Lower leg skin (tissue), 4 donors: ENCODE results near the gene GRIP2. TPM values are rescaled to one million over a fixed set of nuclear protein-coding genes. Genes with fewer than 3 reads are reported as not detected.

Experiments used
- DNase-seq, 2 donors: peaks; one replicate each; pipeline ENCODE4 v3.0.0-alpha.2; 2019; ENCODE audit warnings: low spot score in 2 of 2
- H3K4me3 ChIP-seq: fragments of 200-600 bp; sonication (generic); 2 replicates; pipeline ENCODE4 v1.5.1; 2017; ENCODE audit warnings: mild to moderate bottlenecking, low read depth; ENCODE audit not compliant: poor library complexity, severe bottlenecking
- POLR2A ChIP-seq, 2 donors: fragments of 450-650 bp; IDR thresholded peaks; one replicate each; pipeline ENCODE4 v1.6.1; 2016 to 2017; ENCODE audit warnings: antibody characterized with exemption in 2 of 2, mild to moderate bottlenecking in 1 of 2, moderate library complexity in 1 of 2
- WGBS, 2 donors: methylation state at CpG; one replicate each; pipeline ENCODE4 v1.1.5; 2018; 5-methylcytosine and 5-hydroxymethylcytosine counted together
- intact Hi-C: fragments of 100-400 bp; cut with DNase I; formaldehyde crosslinking; loops from one replicate; pipeline ENCODE4 v1.15.0; 2023; ENCODE audit warnings: low total_unique reads
- total RNA-seq, 4 donors: library from RNA; depleted of rRNA; stranded (reverse); fragments of >200 nt; gene quantifications; one replicate each; pipeline ENCODE4 v1.1.0, GENCODE V29; 2016
- TF ChIP-seq, protein P1 (sequence below), 3 donors: fragments of 450-650 bp; IDR thresholded peaks; one replicate each; pipeline ENCODE4 v1.5.1; 2016; ENCODE audit warnings: antibody characterized with exemption in 3 of 3, mild to moderate bottlenecking in 3 of 3, moderate library complexity in 2 of 3

Gene GRIP2
- total RNA-seq, 4 donors from 2014 or later: 0.89 to 5.2 (median 2.3) TPM

- no peak overlapping the region for H3K4me3 ChIP-seq
- intact Hi-C loops: no loop called here
- TF ChIP-seq, protein P1, sequence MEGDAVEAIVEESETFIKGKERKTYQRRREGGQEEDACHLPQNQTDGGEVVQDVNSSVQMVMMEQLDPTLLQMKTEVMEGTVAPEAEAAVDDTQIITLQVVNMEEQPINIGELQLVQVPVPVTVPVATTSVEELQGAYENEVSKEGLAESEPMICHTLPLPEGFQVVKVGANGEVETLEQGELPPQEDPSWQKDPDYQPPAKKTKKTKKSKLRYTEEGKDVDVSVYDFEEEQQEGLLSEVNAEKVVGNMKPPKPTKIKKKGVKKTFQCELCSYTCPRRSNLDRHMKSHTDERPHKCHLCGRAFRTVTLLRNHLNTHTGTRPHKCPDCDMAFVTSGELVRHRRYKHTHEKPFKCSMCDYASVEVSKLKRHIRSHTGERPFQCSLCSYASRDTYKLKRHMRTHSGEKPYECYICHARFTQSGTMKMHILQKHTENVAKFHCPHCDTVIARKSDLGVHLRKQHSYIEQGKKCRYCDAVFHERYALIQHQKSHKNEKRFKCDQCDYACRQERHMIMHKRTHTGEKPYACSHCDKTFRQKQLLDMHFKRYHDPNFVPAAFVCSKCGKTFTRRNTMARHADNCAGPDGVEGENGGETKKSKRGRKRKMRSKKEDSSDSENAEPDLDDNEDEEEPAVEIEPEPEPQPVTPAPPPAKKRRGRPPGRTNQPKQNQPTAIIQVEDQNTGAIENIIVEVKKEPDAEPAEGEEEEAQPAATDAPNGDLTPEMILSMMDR (IDR thresholded peaks at IDR 0.05): no peak
- no peak for TF ChIP-seq POLR2A (IDR thresholded peaks at IDR 0.05)
- DNase-seq: no peak
- 94 to 95% methylated on average over 11 of the region's 12 CpGs for WGBS, 2 donors
Measured at GRCh38 chr3:14503033-14503705, 37.0 kb downstream of the GRIP2 start.

DNA sequence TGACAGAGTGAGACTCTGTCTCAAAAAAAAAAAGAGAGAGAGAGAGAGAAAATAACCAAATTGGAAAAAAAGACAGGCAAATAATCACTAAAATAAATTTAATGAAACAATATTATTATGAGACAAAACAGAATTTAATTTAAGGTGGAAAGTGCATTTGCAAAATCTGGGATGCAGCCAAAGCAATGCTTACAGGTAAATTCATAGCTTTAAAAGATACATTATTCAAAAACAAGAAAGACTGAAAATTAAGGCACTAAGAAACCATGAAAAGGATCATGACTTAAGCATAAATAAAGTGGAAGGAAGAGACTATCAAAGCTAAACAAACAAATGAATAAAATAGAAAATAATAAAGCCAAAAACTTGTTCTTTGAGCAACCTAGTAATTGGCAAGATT, 37.7 kb downstream of the GRIP2 start:
- intact Hi-C loops: no loop called here
- no peak for DNase-seq
- TF ChIP-seq, protein P1 (IDR thresholded peaks at IDR 0.05): no peak
- TF ChIP-seq POLR2A (IDR thresholded peaks at IDR 0.05): no peak
- H3K4me3 ChIP-seq: no peak overlapping the region

GRCh38 chr3:14497321-14497720, 42.8 kb downstream of the GRIP2 start:
- TF ChIP-seq, protein P1 (IDR thresholded peaks at IDR 0.05): no peak
- intact Hi-C loops: no loop called here
- DNase-seq: no peak

GRCh38 chr3:14496351-14496750, 43.8 kb downstream of the GRIP2 start:
- no peak overlapping the region for H3K4me3 ChIP-seq
- TF ChIP-seq, protein P1 (IDR thresholded peaks at IDR 0.05): no peak
- no peak for TF ChIP-seq POLR2A (IDR thresholded peaks at IDR 0.05)
- DNase-seq: no peak
- intact Hi-C loops: no loop called here
- 91 to 95% methylated on average over 9 of the region's 9 CpGs for WGBS, 2 donors

More at GRCh38 chr3:14497321-14497720, 42.8 kb downstream of the GRIP2 start:
- H3K4me3 ChIP-seq: no peak overlapping the region
- WGBS, 2 donors: 75 to 83% methylated on average over 10 of the region's 10 CpGs

DNA sequence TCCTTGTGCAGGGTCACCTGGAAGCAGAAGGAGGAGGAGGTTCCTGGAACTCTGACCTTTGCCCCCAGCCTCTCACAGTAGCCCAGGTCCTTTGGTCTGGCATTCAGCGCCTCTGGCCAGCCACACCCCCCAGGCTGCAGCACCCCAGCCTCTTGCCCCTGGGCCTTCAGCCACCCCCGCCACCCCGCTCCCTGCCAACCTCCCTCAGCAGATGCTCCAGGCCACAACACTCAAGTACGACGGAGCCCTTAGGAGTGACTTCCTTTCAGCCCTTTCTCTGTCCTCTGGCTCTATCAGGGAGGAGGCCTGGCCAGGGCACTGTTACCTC, 45.2 kb downstream of the GRIP2 start:
- H3K4me3 ChIP-seq: no peak overlapping the region
- intact Hi-C loops: no loop called here
- no peak for DNase-seq
- 77 to 79% methylated on average over 5 of the region's 5 CpGs for WGBS, 2 donors
- no peak for TF ChIP-seq POLR2A (IDR thresholded peaks at IDR 0.05)
- TF ChIP-seq, protein P1 (IDR thresholded peaks at IDR 0.05): no peak
